ENCODE results near the gene CLIC4. TPM values are rescaled to one million over a fixed set of nuclear protein-coding genes. Genes with fewer than 3 reads are reported as not detected.

CLIC4 gene
- total RNA-seq, 1 experiment from 2014 or later, result 262 TPM

DNA sequence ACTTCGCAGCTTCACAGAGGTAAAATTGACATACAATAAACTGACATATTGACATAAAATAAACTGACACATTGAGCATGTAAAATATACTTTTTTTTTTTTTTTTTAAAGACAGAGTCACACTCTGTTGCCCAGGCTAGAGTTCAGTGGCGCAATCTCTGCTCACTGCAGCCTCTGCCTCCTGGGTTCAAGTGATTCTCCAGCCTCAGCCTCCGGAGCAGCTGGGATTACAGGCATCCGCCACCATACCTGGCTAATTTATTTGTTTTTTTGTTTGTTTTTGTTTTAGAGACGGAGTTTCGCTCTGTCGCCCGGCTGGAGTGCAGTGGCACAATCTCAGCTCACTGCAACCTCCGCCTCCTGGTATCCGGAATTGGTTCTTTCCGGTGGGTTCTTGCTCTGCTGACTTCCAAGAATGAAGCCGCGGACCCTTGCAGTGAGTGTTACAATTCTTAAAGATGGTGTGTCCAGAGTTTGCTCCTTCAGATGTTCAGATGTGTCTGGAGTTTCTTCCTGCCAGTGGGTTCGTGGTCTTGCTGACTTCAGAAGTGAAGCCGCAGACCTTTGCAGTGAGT lies 48.4 kb upstream of the CLIC4 start:
- H3K36me3 Mint-ChIP-seq, result no peaks in the 10 kb centered on the region
- ChIA-PET POLR2A (no interaction called here), CTCF (interaction anchor here (0.6 to 5.0 kb wide), 6 partner anchors 8 to 521 kb away, joined by 3 to 33 read pairs (median 4); no protein-coding TSS in a partner anchor)
- no peak overlapping the region for H3K27ac Mint-ChIP-seq
- peaks cover 23% of the 10 kb centered on the region for H3K4me1 Mint-ChIP-seq
- H3K27me3 Mint-ChIP-seq (ENCODE audit: low read depth), result no peaks in the 10 kb centered on the region
- H3K4me3 Mint-ChIP-seq, result no peak overlapping the region
- ATAC-seq, result no peak
- TF ChIP-seq, protein P1, sequence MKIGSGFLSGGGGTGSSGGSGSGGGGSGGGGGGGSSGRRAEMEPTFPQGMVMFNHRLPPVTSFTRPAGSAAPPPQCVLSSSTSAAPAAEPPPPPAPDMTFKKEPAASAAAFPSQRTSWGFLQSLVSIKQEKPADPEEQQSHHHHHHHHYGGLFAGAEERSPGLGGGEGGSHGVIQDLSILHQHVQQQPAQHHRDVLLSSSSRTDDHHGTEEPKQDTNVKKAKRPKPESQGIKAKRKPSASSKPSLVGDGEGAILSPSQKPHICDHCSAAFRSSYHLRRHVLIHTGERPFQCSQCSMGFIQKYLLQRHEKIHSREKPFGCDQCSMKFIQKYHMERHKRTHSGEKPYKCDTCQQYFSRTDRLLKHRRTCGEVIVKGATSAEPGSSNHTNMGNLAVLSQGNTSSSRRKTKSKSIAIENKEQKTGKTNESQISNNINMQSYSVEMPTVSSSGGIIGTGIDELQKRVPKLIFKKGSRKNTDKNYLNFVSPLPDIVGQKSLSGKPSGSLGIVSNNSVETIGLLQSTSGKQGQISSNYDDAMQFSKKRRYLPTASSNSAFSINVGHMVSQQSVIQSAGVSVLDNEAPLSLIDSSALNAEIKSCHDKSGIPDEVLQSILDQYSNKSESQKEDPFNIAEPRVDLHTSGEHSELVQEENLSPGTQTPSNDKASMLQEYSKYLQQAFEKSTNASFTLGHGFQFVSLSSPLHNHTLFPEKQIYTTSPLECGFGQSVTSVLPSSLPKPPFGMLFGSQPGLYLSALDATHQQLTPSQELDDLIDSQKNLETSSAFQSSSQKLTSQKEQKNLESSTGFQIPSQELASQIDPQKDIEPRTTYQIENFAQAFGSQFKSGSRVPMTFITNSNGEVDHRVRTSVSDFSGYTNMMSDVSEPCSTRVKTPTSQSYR (CRISPR knock-in tag; IDR thresholded peaks at IDR 0.05), result no peak
- TF ChIP-seq, protein P2, sequence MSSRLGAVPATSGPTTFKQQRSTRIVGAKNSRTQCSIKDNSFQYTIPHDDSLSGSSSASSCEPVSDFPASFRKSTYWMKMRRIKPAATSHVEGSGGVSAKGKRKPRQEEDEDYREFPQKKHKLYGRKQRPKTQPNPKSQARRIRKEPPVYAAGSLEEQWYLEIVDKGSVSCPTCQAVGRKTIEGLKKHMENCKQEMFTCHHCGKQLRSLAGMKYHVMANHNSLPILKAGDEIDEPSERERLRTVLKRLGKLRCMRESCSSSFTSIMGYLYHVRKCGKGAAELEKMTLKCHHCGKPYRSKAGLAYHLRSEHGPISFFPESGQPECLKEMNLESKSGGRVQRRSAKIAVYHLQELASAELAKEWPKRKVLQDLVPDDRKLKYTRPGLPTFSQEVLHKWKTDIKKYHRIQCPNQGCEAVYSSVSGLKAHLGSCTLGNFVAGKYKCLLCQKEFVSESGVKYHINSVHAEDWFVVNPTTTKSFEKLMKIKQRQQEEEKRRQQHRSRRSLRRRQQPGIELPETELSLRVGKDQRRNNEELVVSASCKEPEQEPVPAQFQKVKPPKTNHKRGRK (CRISPR knock-in tag; IDR thresholded peaks at IDR 0.05; ENCODE audit: borderline replicate concordance), result no peak
- TF ChIP-seq MXD4 (CRISPR knock-in tag; IDR thresholded peaks at IDR 0.05; ENCODE audit: borderline replicate concordance) (no peak), ZNF219 (CRISPR knock-in tag; IDR thresholded peaks at IDR 0.05; ENCODE audit: borderline replicate concordance) (no peak), ELF4 (CRISPR knock-in tag; IDR thresholded peaks at IDR 0.05; ENCODE audit: low read depth) (no peak), TEAD4 (CRISPR knock-in tag; IDR thresholded peaks at IDR 0.05) (no peak), ZNF423 (CRISPR knock-in tag; IDR thresholded peaks at IDR 0.05) (no peak), EMX1 (CRISPR knock-in tag; IDR thresholded peaks at IDR 0.05) (no peak)
- TF ChIP-seq, protein P3, sequence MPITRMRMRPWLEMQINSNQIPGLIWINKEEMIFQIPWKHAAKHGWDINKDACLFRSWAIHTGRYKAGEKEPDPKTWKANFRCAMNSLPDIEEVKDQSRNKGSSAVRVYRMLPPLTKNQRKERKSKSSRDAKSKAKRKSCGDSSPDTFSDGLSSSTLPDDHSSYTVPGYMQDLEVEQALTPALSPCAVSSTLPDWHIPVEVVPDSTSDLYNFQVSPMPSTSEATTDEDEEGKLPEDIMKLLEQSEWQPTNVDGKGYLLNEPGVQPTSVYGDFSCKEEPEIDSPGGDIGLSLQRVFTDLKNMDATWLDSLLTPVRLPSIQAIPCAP (CRISPR knock-in tag; IDR thresholded peaks at IDR 0.05), result no peak
- TF ChIP-seq, protein P4, sequence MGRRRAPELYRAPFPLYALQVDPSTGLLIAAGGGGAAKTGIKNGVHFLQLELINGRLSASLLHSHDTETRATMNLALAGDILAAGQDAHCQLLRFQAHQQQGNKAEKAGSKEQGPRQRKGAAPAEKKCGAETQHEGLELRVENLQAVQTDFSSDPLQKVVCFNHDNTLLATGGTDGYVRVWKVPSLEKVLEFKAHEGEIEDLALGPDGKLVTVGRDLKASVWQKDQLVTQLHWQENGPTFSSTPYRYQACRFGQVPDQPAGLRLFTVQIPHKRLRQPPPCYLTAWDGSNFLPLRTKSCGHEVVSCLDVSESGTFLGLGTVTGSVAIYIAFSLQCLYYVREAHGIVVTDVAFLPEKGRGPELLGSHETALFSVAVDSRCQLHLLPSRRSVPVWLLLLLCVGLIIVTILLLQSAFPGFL (CRISPR knock-in tag; IDR thresholded peaks at IDR 0.05; ENCODE audit: borderline replicate concordance), result no peak
- TF ChIP-seq, protein P5, sequence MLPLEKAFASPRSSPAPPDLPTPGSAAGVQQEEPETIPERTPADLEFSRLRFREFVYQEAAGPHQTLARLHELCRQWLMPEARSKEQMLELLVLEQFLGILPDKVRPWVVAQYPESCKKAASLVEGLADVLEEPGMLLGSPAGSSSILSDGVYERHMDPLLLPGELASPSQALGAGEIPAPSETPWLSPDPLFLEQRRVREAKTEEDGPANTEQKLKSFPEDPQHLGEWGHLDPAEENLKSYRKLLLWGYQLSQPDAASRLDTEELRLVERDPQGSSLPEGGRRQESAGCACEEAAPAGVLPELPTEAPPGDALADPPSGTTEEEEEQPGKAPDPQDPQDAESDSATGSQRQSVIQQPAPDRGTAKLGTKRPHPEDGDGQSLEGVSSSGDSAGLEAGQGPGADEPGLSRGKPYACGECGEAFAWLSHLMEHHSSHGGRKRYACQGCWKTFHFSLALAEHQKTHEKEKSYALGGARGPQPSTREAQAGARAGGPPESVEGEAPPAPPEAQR (CRISPR knock-in tag; IDR thresholded peaks at IDR 0.05), result no peak
- TF ChIP-seq, protein P6, sequence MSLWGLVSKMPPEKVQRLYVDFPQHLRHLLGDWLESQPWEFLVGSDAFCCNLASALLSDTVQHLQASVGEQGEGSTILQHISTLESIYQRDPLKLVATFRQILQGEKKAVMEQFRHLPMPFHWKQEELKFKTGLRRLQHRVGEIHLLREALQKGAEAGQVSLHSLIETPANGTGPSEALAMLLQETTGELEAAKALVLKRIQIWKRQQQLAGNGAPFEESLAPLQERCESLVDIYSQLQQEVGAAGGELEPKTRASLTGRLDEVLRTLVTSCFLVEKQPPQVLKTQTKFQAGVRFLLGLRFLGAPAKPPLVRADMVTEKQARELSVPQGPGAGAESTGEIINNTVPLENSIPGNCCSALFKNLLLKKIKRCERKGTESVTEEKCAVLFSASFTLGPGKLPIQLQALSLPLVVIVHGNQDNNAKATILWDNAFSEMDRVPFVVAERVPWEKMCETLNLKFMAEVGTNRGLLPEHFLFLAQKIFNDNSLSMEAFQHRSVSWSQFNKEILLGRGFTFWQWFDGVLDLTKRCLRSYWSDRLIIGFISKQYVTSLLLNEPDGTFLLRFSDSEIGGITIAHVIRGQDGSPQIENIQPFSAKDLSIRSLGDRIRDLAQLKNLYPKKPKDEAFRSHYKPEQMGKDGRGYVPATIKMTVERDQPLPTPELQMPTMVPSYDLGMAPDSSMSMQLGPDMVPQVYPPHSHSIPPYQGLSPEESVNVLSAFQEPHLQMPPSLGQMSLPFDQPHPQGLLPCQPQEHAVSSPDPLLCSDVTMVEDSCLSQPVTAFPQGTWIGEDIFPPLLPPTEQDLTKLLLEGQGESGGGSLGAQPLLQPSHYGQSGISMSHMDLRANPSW (CRISPR knock-in tag; conservative IDR thresholded peaks at IDR 0.05; ENCODE audit: low read depth), result no peak
- TF ChIP-seq, protein P7, sequence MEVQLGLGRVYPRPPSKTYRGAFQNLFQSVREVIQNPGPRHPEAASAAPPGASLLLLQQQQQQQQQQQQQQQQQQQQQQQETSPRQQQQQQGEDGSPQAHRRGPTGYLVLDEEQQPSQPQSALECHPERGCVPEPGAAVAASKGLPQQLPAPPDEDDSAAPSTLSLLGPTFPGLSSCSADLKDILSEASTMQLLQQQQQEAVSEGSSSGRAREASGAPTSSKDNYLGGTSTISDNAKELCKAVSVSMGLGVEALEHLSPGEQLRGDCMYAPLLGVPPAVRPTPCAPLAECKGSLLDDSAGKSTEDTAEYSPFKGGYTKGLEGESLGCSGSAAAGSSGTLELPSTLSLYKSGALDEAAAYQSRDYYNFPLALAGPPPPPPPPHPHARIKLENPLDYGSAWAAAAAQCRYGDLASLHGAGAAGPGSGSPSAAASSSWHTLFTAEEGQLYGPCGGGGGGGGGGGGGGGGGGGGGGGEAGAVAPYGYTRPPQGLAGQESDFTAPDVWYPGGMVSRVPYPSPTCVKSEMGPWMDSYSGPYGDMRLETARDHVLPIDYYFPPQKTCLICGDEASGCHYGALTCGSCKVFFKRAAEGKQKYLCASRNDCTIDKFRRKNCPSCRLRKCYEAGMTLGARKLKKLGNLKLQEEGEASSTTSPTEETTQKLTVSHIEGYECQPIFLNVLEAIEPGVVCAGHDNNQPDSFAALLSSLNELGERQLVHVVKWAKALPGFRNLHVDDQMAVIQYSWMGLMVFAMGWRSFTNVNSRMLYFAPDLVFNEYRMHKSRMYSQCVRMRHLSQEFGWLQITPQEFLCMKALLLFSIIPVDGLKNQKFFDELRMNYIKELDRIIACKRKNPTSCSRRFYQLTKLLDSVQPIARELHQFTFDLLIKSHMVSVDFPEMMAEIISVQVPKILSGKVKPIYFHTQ (CRISPR knock-in tag; IDR thresholded peaks at IDR 0.05), result no peak
- TF ChIP-seq, protein P8, sequence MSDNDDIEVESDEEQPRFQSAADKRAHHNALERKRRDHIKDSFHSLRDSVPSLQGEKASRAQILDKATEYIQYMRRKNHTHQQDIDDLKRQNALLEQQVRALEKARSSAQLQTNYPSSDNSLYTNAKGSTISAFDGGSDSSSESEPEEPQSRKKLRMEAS (CRISPR knock-in tag; IDR thresholded peaks at IDR 0.05), result no peak
- TF ChIP-seq, protein P9, sequence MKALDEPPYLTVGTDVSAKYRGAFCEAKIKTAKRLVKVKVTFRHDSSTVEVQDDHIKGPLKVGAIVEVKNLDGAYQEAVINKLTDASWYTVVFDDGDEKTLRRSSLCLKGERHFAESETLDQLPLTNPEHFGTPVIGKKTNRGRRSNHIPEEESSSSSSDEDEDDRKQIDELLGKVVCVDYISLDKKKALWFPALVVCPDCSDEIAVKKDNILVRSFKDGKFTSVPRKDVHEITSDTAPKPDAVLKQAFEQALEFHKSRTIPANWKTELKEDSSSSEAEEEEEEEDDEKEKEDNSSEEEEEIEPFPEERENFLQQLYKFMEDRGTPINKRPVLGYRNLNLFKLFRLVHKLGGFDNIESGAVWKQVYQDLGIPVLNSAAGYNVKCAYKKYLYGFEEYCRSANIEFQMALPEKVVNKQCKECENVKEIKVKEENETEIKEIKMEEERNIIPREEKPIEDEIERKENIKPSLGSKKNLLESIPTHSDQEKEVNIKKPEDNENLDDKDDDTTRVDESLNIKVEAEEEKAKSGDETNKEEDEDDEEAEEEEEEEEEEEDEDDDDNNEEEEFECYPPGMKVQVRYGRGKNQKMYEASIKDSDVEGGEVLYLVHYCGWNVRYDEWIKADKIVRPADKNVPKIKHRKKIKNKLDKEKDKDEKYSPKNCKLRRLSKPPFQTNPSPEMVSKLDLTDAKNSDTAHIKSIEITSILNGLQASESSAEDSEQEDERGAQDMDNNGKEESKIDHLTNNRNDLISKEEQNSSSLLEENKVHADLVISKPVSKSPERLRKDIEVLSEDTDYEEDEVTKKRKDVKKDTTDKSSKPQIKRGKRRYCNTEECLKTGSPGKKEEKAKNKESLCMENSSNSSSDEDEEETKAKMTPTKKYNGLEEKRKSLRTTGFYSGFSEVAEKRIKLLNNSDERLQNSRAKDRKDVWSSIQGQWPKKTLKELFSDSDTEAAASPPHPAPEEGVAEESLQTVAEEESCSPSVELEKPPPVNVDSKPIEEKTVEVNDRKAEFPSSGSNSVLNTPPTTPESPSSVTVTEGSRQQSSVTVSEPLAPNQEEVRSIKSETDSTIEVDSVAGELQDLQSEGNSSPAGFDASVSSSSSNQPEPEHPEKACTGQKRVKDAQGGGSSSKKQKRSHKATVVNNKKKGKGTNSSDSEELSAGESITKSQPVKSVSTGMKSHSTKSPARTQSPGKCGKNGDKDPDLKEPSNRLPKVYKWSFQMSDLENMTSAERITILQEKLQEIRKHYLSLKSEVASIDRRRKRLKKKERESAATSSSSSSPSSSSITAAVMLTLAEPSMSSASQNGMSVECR (CRISPR knock-in tag; IDR thresholded peaks at IDR 0.05; ENCODE audit: borderline replicate concordance), result no peak
- TF ChIP-seq, protein P10, sequence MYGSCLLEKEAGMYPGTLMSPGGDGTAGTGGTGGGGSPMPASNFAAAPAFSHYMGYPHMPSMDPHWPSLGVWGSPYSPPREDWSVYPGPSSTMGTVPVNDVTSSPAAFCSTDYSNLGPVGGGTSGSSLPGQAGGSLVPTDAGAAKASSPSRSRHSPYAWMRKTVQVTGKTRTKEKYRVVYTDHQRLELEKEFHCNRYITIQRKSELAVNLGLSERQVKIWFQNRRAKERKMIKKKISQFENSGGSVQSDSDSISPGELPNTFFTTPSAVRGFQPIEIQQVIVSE (CRISPR knock-in tag; IDR thresholded peaks at IDR 0.05; ENCODE audit: borderline replicate concordance), result no peak
- DNase-seq (ENCODE audit: low spot score), result no peak
- peaks cover 7% of the 10 kb centered on the region for H3K9me3 Mint-ChIP-seq
